ENCODE results near the gene LRP6. TPM values are rescaled to one million over a fixed set of nuclear protein-coding genes. Genes with fewer than 3 reads are reported as not detected.

The LRP6 gene
- total and polyA plus RNA-seq, 3 donors from 2014 or later: 11.5 to 42.6 (median 39.3) TPM

DNA sequence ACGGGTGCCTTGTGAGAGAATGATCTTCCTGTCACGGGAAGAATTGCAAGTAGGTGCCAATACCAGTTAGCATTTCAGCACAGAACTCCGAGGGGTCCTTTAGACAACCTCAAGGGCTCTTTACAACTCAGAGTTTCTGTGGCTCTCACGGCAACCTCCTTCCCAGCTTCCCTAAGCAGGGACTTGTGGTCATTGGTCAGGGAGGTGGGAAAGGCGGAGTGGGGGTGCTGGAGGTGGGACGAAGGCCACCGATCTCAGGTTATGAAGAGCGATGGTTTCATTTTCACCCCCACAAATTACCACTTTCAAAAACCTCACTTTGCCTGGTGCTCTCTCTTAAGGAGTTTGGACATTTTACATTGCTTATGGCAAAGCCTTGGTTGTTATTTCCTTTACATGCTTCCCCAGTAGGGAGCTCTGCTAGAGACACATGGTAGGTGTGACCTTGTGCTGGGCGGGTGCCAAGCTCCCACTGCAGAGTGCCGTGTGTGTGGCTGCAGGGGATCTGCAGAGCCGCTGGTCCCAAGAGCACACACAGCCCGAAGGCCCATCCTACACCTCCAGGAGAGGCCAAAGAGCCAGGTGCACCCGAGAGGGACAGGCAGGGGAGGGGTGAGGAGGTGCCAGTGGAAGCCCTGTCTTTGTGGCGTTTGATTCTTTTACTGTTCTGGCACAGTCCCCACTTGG is 174.7 kb downstream of the LRP6 start:
- no peaks in the 10 kb centered on the region for H3K4me1 ChIP-seq
- H3K27me3 ChIP-seq: no peaks in the 10 kb centered on the region
- no peak for TF ChIP-seq CTCF (IDR thresholded peaks at IDR 0.05)
- no peak for TF ChIP-seq POLR2A (IDR thresholded peaks at IDR 0.05)
- H3K27ac ChIP-seq: no peak overlapping the region
- no peak overlapping the region for H3K4me3 ChIP-seq
- no peaks in the 10 kb centered on the region for H3K9me3 ChIP-seq
- DNase-seq: no peak
- intact Hi-C loops (cut with DNase I; ENCODE audit: low total_unique reads): no loop called here
- 72 to 75% methylated on average over 13 to 14 of the region's 14 CpGs for WGBS, 2 donors
- H3K36me3 ChIP-seq (ENCODE audit: low read depth, missing control alignments): no peaks in the 10 kb centered on the region

GRCh38 chr12:12091071-12091470 is 175.8 kb downstream of the LRP6 start:
- Histone ChIP-seq H3K4me3 (no peak overlapping the region), H3K9me3 (no peaks in the 10 kb centered on the region), H3K4me1 (no peaks in the 10 kb centered on the region), H3K27ac (no peak overlapping the region), H3K36me3 (ENCODE audit: low read depth, missing control alignments) (no peaks in the 10 kb centered on the region), H3K27me3 (no peaks in the 10 kb centered on the region)
- no peak for TF ChIP-seq POLR2A (IDR thresholded peaks at IDR 0.05)
- no peak for TF ChIP-seq CTCF (IDR thresholded peaks at IDR 0.05)
- DNase-seq: no peak
- intact Hi-C loops (cut with DNase I; ENCODE audit: low total_unique reads): no loop called here
- 90 to 93% methylated on average over 3 of the region's 3 CpGs for WGBS, 2 donors

DNA sequence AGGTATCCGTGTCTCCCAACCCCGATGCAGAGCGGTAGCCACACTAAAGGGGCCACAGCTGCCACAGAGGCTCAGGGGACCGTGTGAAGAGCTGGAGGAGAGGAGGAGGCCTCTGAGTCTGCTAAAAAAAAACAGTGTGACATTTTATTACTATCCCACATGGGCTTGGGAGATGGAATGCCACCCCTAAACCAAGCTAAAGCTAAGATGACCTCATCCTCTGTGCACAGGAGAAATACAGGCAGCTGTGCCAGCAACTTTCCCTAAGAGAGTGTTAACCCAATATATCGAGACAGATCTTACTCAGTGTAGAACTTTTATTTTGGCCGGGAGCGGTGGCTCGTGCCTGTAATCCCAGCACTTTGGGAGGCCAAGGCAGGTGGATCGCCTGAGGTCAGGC is 178.1 kb downstream of the LRP6 start:
- Histone ChIP-seq H3K36me3 (ENCODE audit: low read depth, missing control alignments) (no peaks in the 10 kb centered on the region), H3K9me3 (no peaks in the 10 kb centered on the region), H3K4me1 (no peaks in the 10 kb centered on the region), H3K4me3 (no peak overlapping the region), H3K27me3 (no peaks in the 10 kb centered on the region), H3K27ac (no peak overlapping the region)
- intact Hi-C loops (cut with DNase I; ENCODE audit: low total_unique reads): loop anchor here (10.0 kb wide), 1 partner anchor 236 kb away; no protein-coding TSS in a partner anchor
- TF ChIP-seq CTCF (IDR thresholded peaks at IDR 0.05): no peak
- no peak for TF ChIP-seq POLR2A (IDR thresholded peaks at IDR 0.05)
- WGBS, 2 donors: 85 to 89% methylated on average over 9 of the region's 9 CpGs
- DNase-seq: no peak

- no peak for DNase-seq
- Histone ChIP-seq H3K36me3 (ENCODE audit: low read depth, missing control alignments) (no peaks in the 10 kb centered on the region), H3K4me3 (no peak overlapping the region), H3K27me3 (no peaks in the 10 kb centered on the region), H3K4me1 (no peaks in the 10 kb centered on the region), H3K27ac (no peak overlapping the region), H3K9me3 (no peaks in the 10 kb centered on the region)
- WGBS, 2 donors: 87 to 91% methylated on average over 10 of the region's 10 CpGs
- TF ChIP-seq POLR2A (IDR thresholded peaks at IDR 0.05): no peak
- no peak for TF ChIP-seq CTCF (IDR thresholded peaks at IDR 0.05)
- intact Hi-C loops (cut with DNase I; ENCODE audit: low total_unique reads): loop anchor here (10.0 kb wide), 1 partner anchor 237 kb away; no protein-coding TSS in a partner anchor
Measured at GRCh38 chr12:12088147-12088546, 178.7 kb downstream of the LRP6 start.

DNA sequence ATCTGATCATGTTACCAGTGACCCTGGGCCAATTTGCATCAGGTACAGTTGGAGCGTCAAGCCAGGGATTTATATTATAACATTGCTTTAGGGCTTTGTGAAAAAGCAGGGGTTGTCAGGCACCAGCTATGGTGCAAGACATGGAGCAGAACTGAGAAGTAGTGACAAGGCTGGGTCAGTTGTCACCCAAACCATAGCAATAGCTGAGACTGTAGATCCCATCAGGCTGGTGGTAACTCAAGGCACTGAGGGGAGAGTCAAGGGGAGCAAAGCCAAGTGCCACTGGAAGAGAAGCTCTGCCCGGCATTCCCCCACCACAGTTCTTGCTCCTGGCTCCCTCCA is 179.2 kb downstream of the LRP6 start:
- Histone ChIP-seq H3K4me3 (no peak overlapping the region), H3K27ac (no peak overlapping the region), H3K9me3 (no peaks in the 10 kb centered on the region), H3K27me3 (no peaks in the 10 kb centered on the region), H3K4me1 (no peaks in the 10 kb centered on the region), H3K36me3 (ENCODE audit: low read depth, missing control alignments) (no peaks in the 10 kb centered on the region)
- no peak for DNase-seq
- 89 to 93% methylated on average over 2 of the region's 2 CpGs for WGBS, 2 donors
- TF ChIP-seq CTCF (IDR thresholded peaks at IDR 0.05): no peak
- TF ChIP-seq POLR2A (IDR thresholded peaks at IDR 0.05): no peak
- intact Hi-C loops (cut with DNase I; ENCODE audit: low total_unique reads): loop anchor here (10.0 kb wide), 1 partner anchor 237 kb away; no protein-coding TSS in a partner anchor
